Putamen (tissue), 1 donor: ENCODE results near the gene CUBN.
"Not testable (repeated sequence)": the region's sequence is repeated elsewhere in the genome, so short reads cannot be mapped to it uniquely, and the experiment has no call there.

Experiments
- DNase-seq: peaks from one replicate; pipeline ENCODE4 v3.0.0-alpha.2; 2016; ENCODE audit warnings: low spot score

The CUBN gene

GRCh38 chr10:17013131-17013983, 116.3 kb downstream of the CUBN start:
- not testable (repeated sequence) for DNase-seq

GRCh38 chr10:17012731-17013130, 116.9 kb downstream of the CUBN start:
- DNase-seq, result not testable (repeated sequence)

- DNase-seq, result no peak
Measured at GRCh38 chr10:17010363-17011145, 119.1 kb downstream of the CUBN start.

GRCh38 chr10:17009212-17009700, 120.4 kb downstream of the CUBN start:
- DNase-seq, result no peak

- DNase-seq, result no peak
Measured at GRCh38 chr10:17007418-17007770, 122.2 kb downstream of the CUBN start.

GRCh38 chr10:17006631-17007417, 122.8 kb downstream of the CUBN start:
- no peak for DNase-seq

GRCh38 chr10:17005621-17006566, 123.7 kb downstream of the CUBN start:
- no peak for DNase-seq

GRCh38 chr10:17004801-17005380, 124.7 kb downstream of the CUBN start:
- no peak for DNase-seq

- no peak for DNase-seq
Measured at GRCh38 chr10:17003651-17004286, 125.8 kb downstream of the CUBN start.

GRCh38 chr10:17003151-17003550, 126.5 kb downstream of the CUBN start:
- no peak for DNase-seq

GRCh38 chr10:17001961-17002749, 127.5 kb downstream of the CUBN start:
- DNase-seq, result no peak

GRCh38 chr10:17001297-17001744, 128.3 kb downstream of the CUBN start:
- no peak for DNase-seq

- no peak for DNase-seq
Measured at GRCh38 chr10:16999665-17000451, 129.8 kb downstream of the CUBN start.

- DNase-seq, result no peak
Measured at GRCh38 chr10:16996530-16996964, 133.1 kb downstream of the CUBN start.

- no peak for DNase-seq
Measured at GRCh38 chr10:16995867-16996529, 133.6 kb downstream of the CUBN start.

- DNase-seq, result no peak
Measured at GRCh38 chr10:16993186-16993585, 136.4 kb downstream of the CUBN start.

GRCh38 chr10:16992611-16993119, 136.9 kb downstream of the CUBN start:
- DNase-seq, result no peak

GRCh38 chr10:16991011-16991410, 138.6 kb downstream of the CUBN start:
- DNase-seq, result no peak
